ENCODE measurements around the gene PGAM1. TPM values are rescaled to one million over a fixed set of nuclear protein-coding genes. Genes with fewer than 3 reads are reported as not detected.

The PGAM1 gene
- total RNA-seq, 4 donors from 2014 or later = 94.5 to 216 (median 124) TPM

- in situ Hi-C loops (cut with MboI; ENCODE audit: low pct_ligation_motif_present in 1 of 4, low pct_unique_long_range_greater_than_20kb in 1 of 4, low sequenced_read_pairs in 3 of 4) (no loop called here), intact Hi-C loops (cut with DNase I; ENCODE audit: low total_unique reads) (no loop called here)
- H3K27ac ChIP-seq = peak overlapping the region; percentile 92 to 96 (median 94)
- no peak for DNase-seq
- H3K27me3 ChIP-seq = no peaks in the 10 kb centered on the region
- H3K9me3 ChIP-seq = no peaks in the 10 kb centered on the region
- H3K4me1 ChIP-seq = peaks cover 6 to 29% (median 22%) of the 10 kb centered on the region in 4 donors
- H3K36me3 ChIP-seq = peaks cover 0 to 15% (median 8%) of the 10 kb centered on the region in 4 donors
- no peak for TF ChIP-seq EP300 (IDR thresholded peaks at IDR 0.05; ENCODE audit: low read depth)
- no peak for TF ChIP-seq POLR2AphosphoS5 (IDR thresholded peaks at IDR 0.05)
- TF ChIP-seq, protein P1, sequence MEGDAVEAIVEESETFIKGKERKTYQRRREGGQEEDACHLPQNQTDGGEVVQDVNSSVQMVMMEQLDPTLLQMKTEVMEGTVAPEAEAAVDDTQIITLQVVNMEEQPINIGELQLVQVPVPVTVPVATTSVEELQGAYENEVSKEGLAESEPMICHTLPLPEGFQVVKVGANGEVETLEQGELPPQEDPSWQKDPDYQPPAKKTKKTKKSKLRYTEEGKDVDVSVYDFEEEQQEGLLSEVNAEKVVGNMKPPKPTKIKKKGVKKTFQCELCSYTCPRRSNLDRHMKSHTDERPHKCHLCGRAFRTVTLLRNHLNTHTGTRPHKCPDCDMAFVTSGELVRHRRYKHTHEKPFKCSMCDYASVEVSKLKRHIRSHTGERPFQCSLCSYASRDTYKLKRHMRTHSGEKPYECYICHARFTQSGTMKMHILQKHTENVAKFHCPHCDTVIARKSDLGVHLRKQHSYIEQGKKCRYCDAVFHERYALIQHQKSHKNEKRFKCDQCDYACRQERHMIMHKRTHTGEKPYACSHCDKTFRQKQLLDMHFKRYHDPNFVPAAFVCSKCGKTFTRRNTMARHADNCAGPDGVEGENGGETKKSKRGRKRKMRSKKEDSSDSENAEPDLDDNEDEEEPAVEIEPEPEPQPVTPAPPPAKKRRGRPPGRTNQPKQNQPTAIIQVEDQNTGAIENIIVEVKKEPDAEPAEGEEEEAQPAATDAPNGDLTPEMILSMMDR (IDR thresholded peaks at IDR 0.05) = no peak
- no peak for TF ChIP-seq POLR2A (IDR thresholded peaks at IDR 0.05)
- WGBS, 2 donors (ENCODE audit: low coverage in 1 of 2) = 6 to 57% methylated on average over 1 to 34 of the region's 34 CpGs
- H3K4me3 ChIP-seq = peak overlapping the region; percentile 65 to 85 (median 74)
Observed at GRCh38 chr10:97426776-97427570, 982 bp downstream of the PGAM1 start.

DNA sequence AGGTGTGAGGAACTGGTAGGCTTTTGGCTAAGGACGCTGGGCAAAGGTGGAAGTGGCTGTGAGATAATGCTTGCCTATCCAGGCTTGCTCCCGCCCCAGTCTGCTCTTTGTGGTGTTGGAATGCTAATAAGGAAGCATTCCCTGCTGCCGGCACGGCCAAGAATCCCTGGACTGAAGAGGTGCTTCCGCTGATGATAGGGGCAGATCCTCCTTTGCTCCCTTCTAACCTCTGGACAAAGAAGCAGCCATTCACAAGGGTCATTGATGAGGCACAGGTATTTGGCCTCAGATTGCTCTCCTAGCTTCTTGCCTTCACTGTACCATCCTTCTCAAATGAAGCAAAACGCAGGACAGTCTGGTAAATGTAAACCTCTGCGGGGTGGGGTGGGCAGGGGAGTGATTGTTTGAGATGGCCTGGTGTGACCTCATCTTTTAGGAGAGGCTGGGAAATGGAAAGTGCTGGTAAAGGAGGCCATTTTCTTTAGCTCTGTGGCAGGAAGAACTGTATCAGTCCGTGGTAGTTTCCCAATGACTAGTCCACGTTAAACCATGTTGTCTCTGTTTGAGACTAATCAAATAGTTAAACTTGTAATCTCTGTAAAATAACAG lies 1.7 kb downstream of the PGAM1 start:
- Histone ChIP-seq H3K27ac (peak overlapping the region; percentile 92 to 96 (median 94)), H3K9me3 (no peaks in the 10 kb centered on the region), H3K36me3 (peaks cover 0 to 17% (median 9%) of the 10 kb centered on the region in 4 donors), H3K4me3 (peak overlapping the region in 2 of 4 donors; percentile 79 to 85), H3K27me3 (no peaks in the 10 kb centered on the region), H3K4me1 (peaks cover 6 to 29% (median 22%) of the 10 kb centered on the region in 4 donors)
- in situ Hi-C loops (cut with MboI; ENCODE audit: low pct_ligation_motif_present in 1 of 4, low pct_unique_long_range_greater_than_20kb in 1 of 4, low sequenced_read_pairs in 3 of 4) = no loop called here
- intact Hi-C loops (cut with DNase I; ENCODE audit: low total_unique reads) = no loop called here
- 13 to 26% methylated on average over 3 to 9 of the region's 9 CpGs for WGBS, 2 donors (ENCODE audit: low coverage in 1 of 2)
- TF ChIP-seq POLR2A (IDR thresholded peaks at IDR 0.05) (peak; percentile 59), EP300 (IDR thresholded peaks at IDR 0.05; ENCODE audit: low read depth) (no peak), POLR2AphosphoS5 (IDR thresholded peaks at IDR 0.05) (peak; percentile 8 to 74 (median 65))
- DNase-seq = peak; percentile 80

DNA sequence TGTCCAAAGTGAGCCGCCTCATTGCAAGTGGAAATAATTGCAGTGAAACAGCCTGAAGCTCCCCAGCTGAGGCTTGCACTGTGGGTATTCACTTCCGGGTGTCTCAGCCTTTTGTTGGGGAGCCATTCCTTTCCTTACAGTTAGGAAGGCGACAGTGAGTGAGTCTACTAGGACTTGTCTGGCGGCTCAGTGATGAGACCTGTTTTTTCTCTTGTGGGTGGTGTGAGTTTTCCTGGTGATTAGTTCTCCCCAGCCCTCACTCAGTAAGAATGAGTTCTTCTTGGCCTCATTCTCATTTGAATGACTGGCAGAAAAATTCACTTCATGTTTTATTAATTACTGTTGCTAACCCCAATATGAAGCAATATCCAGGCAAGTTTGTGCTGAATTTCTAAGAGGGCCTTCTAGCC lies 2.6 kb downstream of the PGAM1 start:
- Histone ChIP-seq H3K4me1 (peaks cover 6 to 29% (median 22%) of the 10 kb centered on the region in 4 donors), H3K36me3 (peaks cover 0 to 20% (median 10%) of the 10 kb centered on the region in 4 donors), H3K4me3 (peak overlapping the region in 1 of 4 donors; percentile 85), H3K9me3 (no peaks in the 10 kb centered on the region), H3K27ac (peak overlapping the region; percentile 92 to 96 (median 94)), H3K27me3 (no peaks in the 10 kb centered on the region)
- no peak for DNase-seq
- TF ChIP-seq POLR2AphosphoS5 (IDR thresholded peaks at IDR 0.05) = no peak
- TF ChIP-seq, protein P1 (IDR thresholded peaks at IDR 0.05) = no peak
- TF ChIP-seq POLR2A (IDR thresholded peaks at IDR 0.05) = no peak
- no peak for TF ChIP-seq EP300 (IDR thresholded peaks at IDR 0.05; ENCODE audit: low read depth)
- 71 to 76% methylated on average over 1 to 4 of the region's 4 CpGs for WGBS, 2 donors (ENCODE audit: low coverage in 1 of 2)
- intact Hi-C loops (cut with DNase I; ENCODE audit: low total_unique reads) (no loop called here), in situ Hi-C loops (cut with MboI; ENCODE audit: low pct_ligation_motif_present in 1 of 4, low pct_unique_long_range_greater_than_20kb in 1 of 4, low sequenced_read_pairs in 3 of 4) (no loop called here)

DNA sequence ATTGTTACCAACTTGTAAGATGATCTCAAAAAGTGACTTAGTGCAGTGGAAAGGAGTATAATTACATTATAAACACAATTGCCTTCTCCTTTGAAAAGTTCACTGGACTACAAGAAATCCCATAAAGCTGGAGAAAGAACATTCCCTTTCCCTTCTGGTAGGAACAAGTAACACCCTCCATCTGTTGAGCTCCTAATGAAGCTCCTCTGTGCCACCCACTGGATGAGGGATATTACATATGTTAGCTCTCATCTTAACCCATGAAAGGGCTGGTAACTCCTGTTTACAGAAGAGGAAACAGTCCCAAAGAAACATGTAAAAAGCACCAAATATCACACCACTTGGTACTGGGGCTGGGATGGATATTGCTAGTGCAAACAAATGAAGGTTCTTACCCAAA lies 8.1 kb downstream of the PGAM1 start:
- intact Hi-C loops (cut with DNase I; ENCODE audit: low total_unique reads) = no loop called here
- no peak for TF ChIP-seq POLR2A (IDR thresholded peaks at IDR 0.05)
- TF ChIP-seq EP300 (IDR thresholded peaks at IDR 0.05; ENCODE audit: low read depth) = no peak
- no peak for TF ChIP-seq POLR2AphosphoS5 (IDR thresholded peaks at IDR 0.05)
- TF ChIP-seq, protein P1 (IDR thresholded peaks at IDR 0.05) = no peak
- H3K36me3 ChIP-seq = peaks cover 0 to 66% (median 24%) of the 10 kb centered on the region in 4 donors
- H3K4me3 ChIP-seq = no peak overlapping the region
- H3K9me3 ChIP-seq = no peaks in the 10 kb centered on the region
- no peak for DNase-seq
- no peaks in the 10 kb centered on the region for H3K4me1 ChIP-seq
- H3K27ac ChIP-seq = no peak overlapping the region
- no peaks in the 10 kb centered on the region for H3K27me3 ChIP-seq
- in situ Hi-C loops (cut with MboI; ENCODE audit: low pct_ligation_motif_present in 1 of 4, low pct_unique_long_range_greater_than_20kb in 1 of 4, low sequenced_read_pairs in 3 of 4) = no loop called here
